Type B pancreatic cell (in vitro differentiated cells): ENCODE measurements around the gene CCNJL. TPM values are rescaled to one million over a fixed set of nuclear protein-coding genes. Genes with fewer than 3 reads are reported as not detected.
"Not testable (repeated sequence)": the region's sequence is repeated elsewhere in the genome, so short reads cannot be mapped to it uniquely, and the experiment has no call there.

ENCODE experiments used
- DNase-seq: peaks from one replicate; pipeline ENCODE4 v3.0.0; 2021; ENCODE audit warnings: mixed read lengths; ENCODE audit not compliant: unreplicated experiment; ENCODE audit errors: extremely low spot score
- H3K27ac Mint-ChIP-seq: 2 replicates; pipeline ENCODE4 v1.8.0; 2021; ENCODE audit warnings: mild to moderate bottlenecking, mixed read lengths
- H3K27me3 Mint-ChIP-seq: 2 replicates; pipeline ENCODE4 v1.8.0; 2021; ENCODE audit warnings: mixed read lengths
- H3K36me3 Mint-ChIP-seq: 2 replicates; pipeline ENCODE4 v1.8.0; 2021; ENCODE audit warnings: mixed read lengths
- H3K4me1 Mint-ChIP-seq: one replicate; pipeline ENCODE4 v1.8.0; 2021; ENCODE audit warnings: mixed read lengths; ENCODE audit not compliant: unreplicated experiment
- H3K4me3 Mint-ChIP-seq: 2 replicates; pipeline ENCODE4 v1.8.0; 2021; ENCODE audit warnings: mild to moderate bottlenecking, mixed read lengths
- H3K9me3 Mint-ChIP-seq: 2 replicates; pipeline ENCODE4 v1.8.0; 2021; ENCODE audit warnings: mixed read lengths
- CTCF ChIP-seq: fragments of 200-600 bp; sonication (generic); conservative IDR thresholded peaks from 2 replicates; pipeline ENCODE4 v1.5.0; 2021; ENCODE audit warnings: antibody characterized with exemption, mild to moderate bottlenecking
- total RNA-seq: library from RNA; stranded (reverse); gene quantifications from 2 replicates; pipeline ENCODE4 v1.2.1, GENCODE V29; 2021; ENCODE audit warnings: low replicate concordance

CCNJL gene
- total RNA-seq, 1 donor from 2014 or later: 16.6 TPM

- H3K9me3 Mint-ChIP-seq: no peaks in the 10 kb centered on the region
- H3K4me1 Mint-ChIP-seq: no peaks in the 10 kb centered on the region
- no peaks in the 10 kb centered on the region for H3K36me3 Mint-ChIP-seq
- H3K27ac Mint-ChIP-seq: no peak overlapping the region
- no peak for DNase-seq
- H3K4me3 Mint-ChIP-seq: no peak overlapping the region
- no peak for TF ChIP-seq CTCF
- H3K27me3 Mint-ChIP-seq: no peaks in the 10 kb centered on the region
Observed at GRCh38 chr5:160342413-160342941, 30.1 kb upstream of the CCNJL start.

- H3K36me3 Mint-ChIP-seq: no peaks in the 10 kb centered on the region
- TF ChIP-seq CTCF: no peak
- no peaks in the 10 kb centered on the region for H3K27me3 Mint-ChIP-seq
- no peak overlapping the region for H3K4me3 Mint-ChIP-seq
- no peak for DNase-seq
- H3K9me3 Mint-ChIP-seq: no peaks in the 10 kb centered on the region
- no peaks in the 10 kb centered on the region for H3K4me1 Mint-ChIP-seq
- H3K27ac Mint-ChIP-seq: no peak overlapping the region
Observed at GRCh38 chr5:160341309-160341870, 29.0 kb upstream of the CCNJL start.

- H3K9me3 Mint-ChIP-seq, H3K4me1 Mint-ChIP-seq, H3K4me3 Mint-ChIP-seq, DNase-seq, H3K36me3 Mint-ChIP-seq, H3K27me3 Mint-ChIP-seq, H3K27ac Mint-ChIP-seq: not testable (repeated sequence)
Observed at GRCh38 chr5:160340513-160340912, 28.1 kb upstream of the CCNJL start.

- Mint-ChIP-seq H3K4me3 (no peak overlapping the region), H3K9me3 (no peaks in the 10 kb centered on the region), H3K36me3 (no peaks in the 10 kb centered on the region), H3K27me3 (no peaks in the 10 kb centered on the region), H3K4me1 (no peaks in the 10 kb centered on the region), H3K27ac (no peak overlapping the region)
- no peak for TF ChIP-seq CTCF
- no peak for DNase-seq
Observed at GRCh38 chr5:160339406-160340130, 27.2 kb upstream of the CCNJL start.

- not testable (repeated sequence) for H3K27ac Mint-ChIP-seq, H3K4me3 Mint-ChIP-seq, DNase-seq, H3K27me3 Mint-ChIP-seq, H3K9me3 Mint-ChIP-seq, H3K36me3 Mint-ChIP-seq, H3K4me1 Mint-ChIP-seq
Observed at GRCh38 chr5:160334716-160335115, 22.4 kb upstream of the CCNJL start.

- no peak for TF ChIP-seq CTCF
- Mint-ChIP-seq H3K27ac (no peak overlapping the region), H3K4me1 (no peaks in the 10 kb centered on the region), H3K36me3 (no peaks in the 10 kb centered on the region), H3K27me3 (no peaks in the 10 kb centered on the region), H3K4me3 (no peak overlapping the region), H3K9me3 (no peaks in the 10 kb centered on the region)
- DNase-seq: no peak
Observed at GRCh38 chr5:160333721-160334120, 21.4 kb upstream of the CCNJL start.
